A549 (cell line): ENCODE results near the gene GNAO1. TPM values are rescaled to one million over a fixed set of nuclear protein-coding genes. Genes with fewer than 3 reads are reported as not detected.

Experiments used
- ATAC-seq, 2 experiments: fragments of 200-7000 bp in 1 of 2; fragments of >200 bp in 1 of 2; cut with Nextera tagmentation in 1 of 2; cut with Tn5 transposase in 1 of 2; 3 replicates each; pipeline versions ENCODE4 v1.8.0 to v1.9.1; 2018 to 2020; ENCODE audit warnings: mild to moderate bottlenecking in 1 of 2, moderate library complexity in 1 of 2
- CTCF ChIA-PET: fragments of 300-600 bp; sonication (Branson Sonifier 250); formaldehyde crosslinking; extraction: SDS; loops from one replicate; lab custom pipeline; 2021; ENCODE audit warnings: antibody characterized with exemption, inconsistent platforms; lab: Yijun Ruan, JAX
- POLR2A ChIA-PET: fragments of 350-600 bp; formaldehyde crosslinking; extraction: SDS; loops from one replicate; lab custom pipeline; 2021; ENCODE audit warnings: antibody characterized with exemption, inconsistent platforms; lab: Yijun Ruan, JAX
- DNase-seq, 2 experiments: peaks; one replicate each; pipeline versions ENCODE4 v3.0.0 to v3.0.0-alpha.2; 2011 to 2016; ENCODE audit warnings: low read depth in 1 of 2, low spot score in 1 of 2
- FAIRE-seq: peaks from 2 replicates; lab custom pipeline; 2011; peaks lifted over from hg19 to GRCh38; lab: Jason Lieb, UNC
- H3K27ac ChIP-seq, 2 experiments: fragments of >200 bp; sonication (Bioruptor Twin); formaldehyde crosslinking; 3 replicates each; pipeline ENCODE4 v1.5.1; 2016 to 2017
- H3K4me1 ChIP-seq: fragments of >200 bp; sonication (Bioruptor Twin); formaldehyde crosslinking; 3 replicates; pipeline ENCODE4 v1.6.1; 2016
- H3K4me2 ChIP-seq: fragments of >200 bp; sonication (Bioruptor Twin); formaldehyde crosslinking; 3 replicates; pipeline ENCODE4 v1.6.1; 2016
- H3K4me3 ChIP-seq: fragments of >200 bp; sonication (Bioruptor Twin); formaldehyde crosslinking; 3 replicates; pipeline ENCODE4 v1.5.1; 2016
- H3K9me3 ChIP-seq: fragments of >200 bp; sonication (Bioruptor Twin); formaldehyde crosslinking; 3 replicates; pipeline ENCODE4 v1.6.1; 2016
- CBX2 ChIP-seq: fragments of 200-600 bp; sonication (generic); IDR thresholded peaks from 2 replicates; pipeline ENCODE4 v1.6.1; 2016; ENCODE audit warnings: low read depth, mild to moderate bottlenecking, borderline replicate concordance
- CEBPB ChIP-seq, 2 experiments: fragments of >200 bp in 1 of 2; sonication (Bioruptor Twin) in 1 of 2; formaldehyde crosslinking in 1 of 2; IDR thresholded peaks; 2 replicates each; pipeline ENCODE4 v1.6.1; 2012 to 2016
- CHD2 ChIP-seq: fragments of 150-350 bp; IDR thresholded peaks from 2 replicates; pipeline ENCODE4 v1.6.1; 2014; ENCODE audit warnings: low read length; ENCODE audit not compliant: partially characterized antibody
- CHD4 ChIP-seq: fragments of 200-600 bp; sonication (generic); IDR thresholded peaks from 2 replicates; pipeline ENCODE4 v1.6.1; 2016; ENCODE audit warnings: antibody characterized with exemption, mild to moderate bottlenecking, borderline replicate concordance
- CTCF ChIP-seq: fragments of >200 bp; sonication (Bioruptor Twin); formaldehyde crosslinking; IDR thresholded peaks from 3 replicates; pipeline ENCODE4 v1.5.1; 2016
- E2F6 ChIP-seq: IDR thresholded peaks from 2 replicates; pipeline ENCODE4 v1.6.1; 2012; ENCODE audit warnings: low read depth, borderline replicate concordance
- ELK1 ChIP-seq: fragments of 150-350 bp; IDR thresholded peaks from 2 replicates; pipeline ENCODE4 v1.6.1; 2014; ENCODE audit warnings: low read depth, mild to moderate bottlenecking, low read length
- FOSL2 ChIP-seq, 2 experiments: fragments of 450-650 bp in 1 of 2; fragments of >200 bp in 1 of 2; sonication (Bioruptor Twin) in 1 of 2; formaldehyde crosslinking; IDR thresholded peaks; 2 replicates each; pipeline versions ENCODE4 v1.5.0 to v1.6.1; 2016 to 2020; ENCODE audit warnings: mild to moderate bottlenecking in 1 of 2, moderate library complexity in 1 of 2
- GATA3 ChIP-seq: IDR thresholded peaks from 2 replicates; pipeline ENCODE4 v1.6.1; 2012; ENCODE audit warnings: borderline replicate concordance
- HOXB13 ChIP-seq: fragments of 250-450 bp; sonication (Bioruptor Pico); IDR thresholded peaks from 2 replicates; pipeline ENCODE4 v1.5.0; 2020; ENCODE audit warnings: low read depth, mild to moderate bottlenecking, moderate library complexity
- JUNB ChIP-seq: fragments of >200 bp; sonication (Bioruptor Twin); formaldehyde crosslinking; IDR thresholded peaks from 2 replicates; pipeline ENCODE4 v1.6.1; 2016
- KDM5A ChIP-seq: fragments of 200-600 bp; sonication (generic); IDR thresholded peaks from 2 replicates; pipeline ENCODE4 v1.6.1; 2016; ENCODE audit warnings: antibody characterized with exemption, mild to moderate bottlenecking
- NR3C1 ChIP-seq: fragments of >200 bp; sonication (Bioruptor Twin); formaldehyde crosslinking; IDR thresholded peaks from 3 replicates; pipeline ENCODE4 v1.6.1; 2017
- PBX3 ChIP-seq: IDR thresholded peaks from 2 replicates; pipeline ENCODE4 v1.6.1; 2012
- RARB ChIP-seq: fragments of 250-450 bp; sonication (Bioruptor Pico); IDR thresholded peaks from 2 replicates; pipeline ENCODE4 v1.8.0; 2021; ENCODE audit warnings: mild to moderate bottlenecking, moderate library complexity
- REST ChIP-seq: fragments of 200-600 bp; sonication (generic); IDR thresholded peaks from 2 replicates; pipeline ENCODE4 v1.6.1; 2016; ENCODE audit warnings: antibody characterized with exemption, mild to moderate bottlenecking, moderate library complexity
- RFX5 ChIP-seq: fragments of 450-650 bp; IDR thresholded peaks from 2 replicates; pipeline ENCODE4 v1.7.1; 2014; ENCODE audit warnings: antibody characterized with exemption, mild to moderate bottlenecking, moderate library complexity
- RNF2 ChIP-seq: fragments of 200-600 bp; sonication (generic); IDR thresholded peaks from 2 replicates; pipeline ENCODE4 v1.6.1; 2016; ENCODE audit warnings: low read depth, mild to moderate bottlenecking, antibody characterized with exemption, moderate library complexity, borderline replicate concordance
- SMC3 ChIP-seq: fragments of >200 bp; sonication (Bioruptor Twin); formaldehyde crosslinking; IDR thresholded peaks from 3 replicates; pipeline ENCODE4 v1.6.1; 2018; ENCODE audit warnings: inconsistent platforms
- WGBS: methylation state at CpG from one replicate; pipeline ENCODE4 v1.1.6; 2017; ENCODE audit errors: missing lambda C conversion rate; 5-methylcytosine and 5-hydroxymethylcytosine counted together
- polyA plus RNA-seq, 4 experiments: library from polyadenylated mRNA; depleted of rRNA in 3 of 4; stranded (reverse); fragments of >200 nt; fragmentation: RNase III in 1 of 4; extraction: RNeasy Plus Mini Kit Qiagen cat#74134 plus additional on column Dnase treatment in 1 of 4; gene quantifications; 2 replicates in 3 of 4; 3 replicates in 1 of 4; pipeline ENCODE4 v1.2.3, GENCODE V29; 2011 to 2017

GNAO1 gene
- polyA plus RNA-seq, 2 of the 4 experiments (the other 2 are of a cell fraction): 0.22 to 0.23 TPM

- TF ChIP-seq HOXB13 (no peak), ELK1 (no peak), RFX5 (no peak)
- 0 out of 3 replicates have a peak, but pooled peaks cover 5% of the 10 kb centered on the region for H3K9me3 ChIP-seq
- H3K27ac ChIP-seq: no peak overlapping the region
- 63% methylated on average over 9 of the region's 9 CpGs for WGBS
- no peak overlapping the region for H3K4me3 ChIP-seq
- no peaks in the 10 kb centered on the region for H3K4me1 ChIP-seq
- CTCF ChIA-PET: interaction anchor here (0.9 to 4.8 kb wide), 3 partner anchors 13 to 334 kb away, joined by 3 to 23 read pairs (median 6); no protein-coding TSS in a partner anchor
- POLR2A ChIA-PET: no interaction called here
- DNase-seq (no peak), FAIRE-seq (no peak), ATAC-seq (no peak)
- no peak overlapping the region for H3K4me2 ChIP-seq
Measured at GRCh38 chr16:56278196-56278855, 87.0 kb downstream of the GNAO1 start.

GRCh38 chr16:56279132-56279531 is 87.8 kb downstream of the GNAO1 start:
- FAIRE-seq (no peak), DNase-seq (no peak), ATAC-seq (no peak)
- TF ChIP-seq NR3C1 (no peak), RFX5 (no peak), KDM5A (no peak), SMC3 (no peak), RNF2 (no peak), GATA3 (no peak), CBX2 (no peak), CEBPB (IDR thresholded peaks at IDR 0.05) (no peak), CHD4 (no peak), FOSL2 (IDR thresholded peaks at IDR 0.05) (no peak), FOSL2 (CRISPR knock-in tag; IDR thresholded peaks at IDR 0.05) (no peak), JUNB (no peak), RARB (CRISPR knock-in tag) (no peak), CTCF (no peak), E2F6 (no peak), CHD2 (no peak), REST (no peak), PBX3 (no peak)
- ChIA-PET POLR2A (no interaction called here), CTCF (interaction anchor here (4.8 to 5.7 kb wide), 2 partner anchors 40 to 335 kb away, joined by 18 to 23 read pairs; no protein-coding TSS in a partner anchor)
- Histone ChIP-seq H3K4me1 (no peaks in the 10 kb centered on the region), H3K9me3 (0 out of 3 replicates have a peak, but pooled peaks cover 3% of the 10 kb centered on the region), H3K27ac (no peak overlapping the region), H3K4me2 (no peak overlapping the region), H3K4me3 (no peak overlapping the region)
- WGBS: 43% methylated on average over 5 of the region's 8 CpGs
